DND-41 (cell line): ENCODE measurements around the gene STAM.

Experiments
- ATAC-seq: fragments of 200-7000 bp; cut with Tn5 transposase; 3 replicates; pipeline ENCODE4 v1.9.1; 2021; ENCODE audit warnings: low read depth; ENCODE audit not compliant: insufficient read depth
- DNase-seq: peaks from one replicate; pipeline ENCODE4 v3.0.0-alpha.2; 2020
- H2AFZ ChIP-seq: 2 replicates; pipeline ENCODE4 v1.6.0; 2012; ENCODE audit warnings: low read depth, low read length
- H3K27ac ChIP-seq: 2 replicates; pipeline ENCODE4 v1.5.1; 2012; ENCODE audit warnings: low read length, inconsistent platforms
- H3K27me3 ChIP-seq: fragments of 200-600 bp; sonication (generic); 2 replicates; pipeline ENCODE4 v1.6.0; 2012; ENCODE audit warnings: low read length, mild to moderate bottlenecking, inconsistent platforms; ENCODE audit not compliant: insufficient read depth, poor library complexity
- H3K36me3 ChIP-seq: 2 replicates; pipeline ENCODE4 v1.5.1; 2012; ENCODE audit warnings: low read length, inconsistent platforms; ENCODE audit not compliant: insufficient read depth
- H3K4me1 ChIP-seq: 2 replicates; pipeline ENCODE4 v1.5.1; 2012; ENCODE audit warnings: mild to moderate bottlenecking, low read length; ENCODE audit not compliant: insufficient read depth
- H3K4me2 ChIP-seq: 2 replicates; pipeline ENCODE4 v1.6.0; 2012; ENCODE audit warnings: mild to moderate bottlenecking, moderate library complexity, low read length, inconsistent platforms; ENCODE audit not compliant: insufficient read depth
- H3K4me3 ChIP-seq, 2 experiments: fragments of 200-600 bp in 1 of 2; shearing (Covaris generic) in 1 of 2; 2 replicates each; pipeline ENCODE4 v1.5.1; 2012 to 2016; ENCODE audit warnings: inconsistent platforms in 2 of 2, low read length in 2 of 2, mild to moderate bottlenecking in 2 of 2, low read depth in 1 of 2, moderate library complexity in 1 of 2
- H3K79me2 ChIP-seq: 2 replicates; pipeline ENCODE4 v1.6.0; 2012; ENCODE audit warnings: low read length, inconsistent platforms; ENCODE audit not compliant: insufficient read depth
- H3K9ac ChIP-seq: 2 replicates; pipeline ENCODE4 v1.6.0; 2012; ENCODE audit warnings: low read depth, mild to moderate bottlenecking, inconsistent platforms, low read length, moderate library complexity
- H3K9me3 ChIP-seq: 2 replicates; pipeline ENCODE4 v1.5.1; 2012; ENCODE audit warnings: low read length, moderate library complexity, mild to moderate bottlenecking, inconsistent platforms; ENCODE audit not compliant: insufficient read depth, severe bottlenecking
- H4K20me1 ChIP-seq: 2 replicates; pipeline ENCODE4 v1.6.0; 2012; ENCODE audit warnings: low read length; ENCODE audit not compliant: insufficient read depth
- CTCF ChIP-seq: IDR thresholded peaks from 2 replicates; pipeline ENCODE4 v1.5.1; 2012; ENCODE audit warnings: borderline replicate concordance, low read length, moderate library complexity, mild to moderate bottlenecking; ENCODE audit not compliant: poor library complexity, severe bottlenecking; ENCODE audit errors: extremely low read depth
- EZH2 ChIP-seq: IDR thresholded peaks from 3 replicates; pipeline ENCODE4 v1.6.1; 2012; ENCODE audit warnings: borderline replicate concordance, low read depth, mild to moderate bottlenecking, moderate library complexity, low read length, inconsistent platforms; ENCODE audit not compliant: severe bottlenecking

STAM gene

GRCh38 chr10:17643755-17644484 lies at the start of gene STAM:
Gene STAM (plus strand): TSS chr10:17644151. CDS start chr10:17644340, 189 bp downstream.
- H3K4me2 ChIP-seq: peak within 1 kb of the TSS; percentile 79
- ATAC-seq (peak; percentile 95), DNase-seq (peak; percentile 94)
- peak within 1 kb of the TSS; percentile 99 for H3K27ac ChIP-seq
- peaks cover 18% of the 10 kb centered on the region; the same call in 1 of the 2 replicates for H4K20me1 ChIP-seq
- H3K27me3 ChIP-seq: no peaks in the 10 kb centered on the region
- peak within 1 kb of the TSS; percentile 80 for H3K9ac ChIP-seq
- H3K9me3 ChIP-seq: no peaks in the 10 kb centered on the region
- H2AFZ ChIP-seq: peak within 1 kb of the TSS; percentile 89
- no peaks in the 10 kb centered on the region for H3K36me3 ChIP-seq
- peaks cover 69% of the 10 kb centered on the region for H3K79me2 ChIP-seq
- peaks cover 54% of the 10 kb centered on the region for H3K4me1 ChIP-seq
- H3K4me3 ChIP-seq: peak within 1 kb of the TSS; percentile 81 to 84
- TF ChIP-seq EZH2: no peak
- TF ChIP-seq CTCF: no peak

GRCh38 chr10:17597386-17597785 lies 46.6 kb upstream of the STAM start:
- no peaks in the 10 kb centered on the region for H3K9me3 ChIP-seq
- H3K27me3 ChIP-seq: no peaks in the 10 kb centered on the region
- H3K9ac ChIP-seq: no peak overlapping the region
- H4K20me1 ChIP-seq: no peaks in the 10 kb centered on the region
- H3K4me2 ChIP-seq: no peak overlapping the region
- ATAC-seq (no peak), DNase-seq (no peak)
- no peaks in the 10 kb centered on the region for H3K36me3 ChIP-seq
- no peak overlapping the region for H3K27ac ChIP-seq
- H3K4me1 ChIP-seq: no peaks in the 10 kb centered on the region
- H3K4me3 ChIP-seq: no peak overlapping the region
- H3K79me2 ChIP-seq: no peaks in the 10 kb centered on the region
- H2AFZ ChIP-seq: no peak overlapping the region
- no peak for TF ChIP-seq EZH2
- no peak for TF ChIP-seq CTCF

- Histone ChIP-seq H3K4me2 (no peak overlapping the region), H3K4me1 (no peaks in the 10 kb centered on the region), H2AFZ (no peak overlapping the region), H3K9me3 (no peaks in the 10 kb centered on the region), H3K27ac (no peak overlapping the region), H3K9ac (no peak overlapping the region), H4K20me1 (no peaks in the 10 kb centered on the region), H3K79me2 (no peaks in the 10 kb centered on the region), H3K36me3 (no peaks in the 10 kb centered on the region), H3K27me3 (no peaks in the 10 kb centered on the region), H3K4me3 (no peak overlapping the region)
- TF ChIP-seq EZH2 (no peak), CTCF (peak; percentile 29)
- ATAC-seq (no peak), DNase-seq (no peak)
Observed at GRCh38 chr10:17599089-17599488, 44.9 kb upstream of the STAM start.
